ENCODE results near the gene FTL. TPM values are rescaled to one million over a fixed set of nuclear protein-coding genes. Genes with fewer than 3 reads are reported as not detected.

Gene FTL
- total RNA-seq, 2 experiments from 2014 or later, result 467 to 602 TPM

DNA sequence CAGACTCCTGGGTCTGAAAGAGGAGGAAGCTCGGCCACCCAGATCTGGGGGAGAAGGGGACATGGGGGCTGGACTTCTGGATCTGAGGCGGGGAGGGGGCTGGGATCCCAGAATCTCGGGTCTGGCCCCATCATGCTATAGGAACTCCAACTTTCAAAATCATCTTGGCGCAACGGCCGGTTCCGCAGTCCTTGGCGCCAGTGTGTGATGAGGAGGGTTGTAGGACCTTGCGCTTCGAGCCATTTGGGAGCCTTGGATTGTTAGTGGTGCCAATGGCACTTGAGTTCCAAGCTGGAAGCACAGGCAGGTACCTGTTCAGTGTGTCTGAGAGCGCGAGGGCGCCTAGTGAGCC lies 28.9 kb downstream of the FTL start:
- intact Hi-C loops (cut with micrococcal nuclease; ENCODE audit: unreplicated experiment), result no loop called here
- TF ChIP-seq, protein P1, sequence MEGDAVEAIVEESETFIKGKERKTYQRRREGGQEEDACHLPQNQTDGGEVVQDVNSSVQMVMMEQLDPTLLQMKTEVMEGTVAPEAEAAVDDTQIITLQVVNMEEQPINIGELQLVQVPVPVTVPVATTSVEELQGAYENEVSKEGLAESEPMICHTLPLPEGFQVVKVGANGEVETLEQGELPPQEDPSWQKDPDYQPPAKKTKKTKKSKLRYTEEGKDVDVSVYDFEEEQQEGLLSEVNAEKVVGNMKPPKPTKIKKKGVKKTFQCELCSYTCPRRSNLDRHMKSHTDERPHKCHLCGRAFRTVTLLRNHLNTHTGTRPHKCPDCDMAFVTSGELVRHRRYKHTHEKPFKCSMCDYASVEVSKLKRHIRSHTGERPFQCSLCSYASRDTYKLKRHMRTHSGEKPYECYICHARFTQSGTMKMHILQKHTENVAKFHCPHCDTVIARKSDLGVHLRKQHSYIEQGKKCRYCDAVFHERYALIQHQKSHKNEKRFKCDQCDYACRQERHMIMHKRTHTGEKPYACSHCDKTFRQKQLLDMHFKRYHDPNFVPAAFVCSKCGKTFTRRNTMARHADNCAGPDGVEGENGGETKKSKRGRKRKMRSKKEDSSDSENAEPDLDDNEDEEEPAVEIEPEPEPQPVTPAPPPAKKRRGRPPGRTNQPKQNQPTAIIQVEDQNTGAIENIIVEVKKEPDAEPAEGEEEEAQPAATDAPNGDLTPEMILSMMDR (conservative IDR thresholded peaks at IDR 0.05; ENCODE audit: low read length), result no peak
- no peak for TF ChIP-seq EZH2phosphoT487 (IDR thresholded peaks at IDR 0.05; ENCODE audit: borderline replicate concordance, low read depth, low read length)
- peak overlapping the region; percentile 78 for H3K4me2 ChIP-seq (ENCODE audit: low read length)
- DNase-seq (ENCODE audit: low spot score), result no peak
- peak overlapping the region; percentile 97 for H3K4me3 ChIP-seq (ENCODE audit: low read depth, low read length, poor library complexity, severe bottlenecking)
- H4K20me1 ChIP-seq (ENCODE audit: insufficient read depth, low read length), result peaks cover 4% of the 10 kb centered on the region; the same call in 1 of the 2 replicates
- no peaks in the 10 kb centered on the region for H3K9me2 ChIP-seq (ENCODE audit: insufficient read depth, low read length)
- BruUV-seq (replicated peaks), result TSS peak; percentile 80
- H2AFZ ChIP-seq (ENCODE audit: low read length), result peak overlapping the region; percentile 56; the same call in 1 of the 2 replicates
- POLR2A ChIA-PET, result interaction anchor here (1.0 to 1.5 kb wide), 6 partner anchors 11 to 183 kb away, joined by 3 to 7 read pairs (median 4); partner anchors contain the start of genes BAX and BCAT2
- peaks cover 32% of the 10 kb centered on the region for H3K36me3 ChIP-seq (ENCODE audit: insufficient read depth, low read length)
- peaks cover 21% of the 10 kb centered on the region for H3K4me1 ChIP-seq (ENCODE audit: insufficient read depth, low read length, poor library complexity, severe bottlenecking)
- no peaks in the 10 kb centered on the region for H3K9me3 ChIP-seq (ENCODE audit: low read length)
- peaks cover 61% of the 10 kb centered on the region for H3K79me2 ChIP-seq (ENCODE audit: insufficient read depth, low read depth, low read length)
- peak overlapping the region; percentile 77 for H3K27ac ChIP-seq (ENCODE audit: low read depth, low read length, poor library complexity, severe bottlenecking)
- CTCF ChIA-PET (ENCODE audit: unreplicated experiment), result interaction anchor here (0.6 to 1.3 kb wide), 3 partner anchors 26 to 178 kb away, joined by 3 to 4 read pairs (median 4); no protein-coding TSS in a partner anchor

DNA sequence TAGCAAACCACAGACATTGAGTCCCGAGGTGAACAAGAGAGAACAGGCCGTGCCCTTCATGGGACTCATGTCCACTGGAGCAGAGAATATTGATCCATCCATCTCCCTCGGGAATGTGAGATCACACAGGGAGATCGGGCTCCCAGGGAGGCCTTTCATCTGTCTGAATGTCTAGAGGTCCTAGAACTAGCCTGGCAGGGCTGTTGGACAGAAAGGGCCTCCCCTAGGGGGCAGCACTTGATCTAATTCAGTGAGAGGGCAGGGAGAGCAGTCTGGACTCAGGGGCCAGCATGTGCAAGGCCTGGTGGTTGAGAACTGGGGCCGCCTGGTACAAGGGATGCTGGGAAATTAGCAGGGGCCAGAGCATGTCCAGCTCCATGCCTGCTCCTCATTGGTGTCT lies 32.9 kb downstream of the FTL start:
- intact Hi-C loops (cut with micrococcal nuclease; ENCODE audit: unreplicated experiment), result no loop called here
- CTCF ChIA-PET (ENCODE audit: unreplicated experiment), result no interaction called here
- Histone ChIP-seq H3K79me2 (ENCODE audit: insufficient read depth, low read depth, low read length) (peaks cover 47% of the 10 kb centered on the region), H4K20me1 (ENCODE audit: insufficient read depth, low read length) (peaks cover 4% of the 10 kb centered on the region; the same call in 1 of the 2 replicates), H3K36me3 (ENCODE audit: insufficient read depth, low read length) (peaks cover 66% of the 10 kb centered on the region), H3K4me2 (ENCODE audit: low read length) (no peak overlapping the region), H3K27ac (ENCODE audit: low read depth, low read length, poor library complexity, severe bottlenecking) (no peak overlapping the region), H3K9me3 (ENCODE audit: low read length) (no peaks in the 10 kb centered on the region), H3K9me2 (ENCODE audit: insufficient read depth, low read length) (no peaks in the 10 kb centered on the region), H3K4me1 (ENCODE audit: insufficient read depth, low read length, poor library complexity, severe bottlenecking) (peaks cover 15% of the 10 kb centered on the region), H3K4me3 (ENCODE audit: low read depth, low read length, poor library complexity, severe bottlenecking) (no peak overlapping the region), H2AFZ (ENCODE audit: low read length) (no peak overlapping the region)
- peak; percentile 50 for DNase-seq (ENCODE audit: low spot score)
- BruUV-seq (replicated peaks), result no TSS peak
- POLR2A ChIA-PET, result interaction anchor here (0.6 to 0.8 kb wide), 3 partner anchors 11 to 334 kb away, joined by 3 to 5 read pairs (median 3); no protein-coding TSS in a partner anchor
- TF ChIP-seq EZH2phosphoT487 (IDR thresholded peaks at IDR 0.05; ENCODE audit: borderline replicate concordance, low read depth, low read length), result no peak
- TF ChIP-seq, protein P1 (conservative IDR thresholded peaks at IDR 0.05; ENCODE audit: low read length), result peak; percentile 78

DNA sequence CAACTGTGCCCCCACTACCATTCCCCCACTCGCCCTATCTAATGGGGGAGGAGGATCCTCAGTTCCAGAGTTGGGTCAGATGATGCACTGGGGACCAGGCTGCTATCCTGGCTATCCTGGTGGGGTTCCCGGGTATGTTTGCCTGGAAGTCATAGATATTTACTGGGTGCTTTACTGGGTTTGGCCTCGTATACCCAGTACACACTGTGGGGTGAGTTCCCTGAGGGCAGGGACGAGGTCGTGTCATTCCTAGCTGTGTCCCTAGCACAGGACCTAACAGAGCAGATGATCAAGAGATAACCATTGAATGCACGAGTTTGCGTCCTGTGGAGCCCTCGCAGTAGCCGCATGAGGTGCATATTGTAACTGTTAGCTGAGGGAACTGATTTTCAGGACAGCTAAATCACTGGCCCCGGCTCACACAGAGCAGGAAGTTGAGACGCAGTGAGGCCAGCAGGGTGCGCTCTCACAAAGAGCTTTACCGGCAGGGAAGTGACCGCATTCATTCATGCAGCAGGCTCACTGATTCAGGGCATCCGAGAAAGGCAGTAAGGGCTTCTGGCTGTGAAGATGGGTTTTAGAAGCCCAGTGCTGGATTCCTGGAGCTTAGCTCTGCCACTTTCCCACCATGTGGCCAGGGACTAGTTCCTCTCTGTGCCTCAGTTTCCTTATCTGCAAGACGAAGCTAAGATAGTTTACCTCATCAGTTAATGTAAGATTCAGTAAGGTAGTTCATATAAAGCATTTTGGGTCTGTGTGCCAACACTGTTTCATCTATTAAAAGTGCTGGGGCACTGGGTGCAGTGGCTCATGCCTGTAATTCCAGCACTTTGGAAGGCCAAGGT lies 34.6 kb downstream of the FTL start:
- no peak overlapping the region for H2AFZ ChIP-seq (ENCODE audit: low read length)
- H3K4me1 ChIP-seq (ENCODE audit: insufficient read depth, low read length, poor library complexity, severe bottlenecking), result peaks cover 12% of the 10 kb centered on the region
- peaks cover 4% of the 10 kb centered on the region; the same call in 1 of the 2 replicates for H4K20me1 ChIP-seq (ENCODE audit: insufficient read depth, low read length)
- no peaks in the 10 kb centered on the region for H3K9me2 ChIP-seq (ENCODE audit: insufficient read depth, low read length)
- H3K4me2 ChIP-seq (ENCODE audit: low read length), result no peak overlapping the region
- BruUV-seq (replicated peaks), result no TSS peak
- peaks cover 37% of the 10 kb centered on the region for H3K79me2 ChIP-seq (ENCODE audit: insufficient read depth, low read depth, low read length)
- DNase-seq (ENCODE audit: low spot score), result peak; percentile 78
- intact Hi-C loops (cut with micrococcal nuclease; ENCODE audit: unreplicated experiment), result no loop called here
- CTCF ChIA-PET (ENCODE audit: unreplicated experiment), result no interaction called here
- TF ChIP-seq, protein P1 (conservative IDR thresholded peaks at IDR 0.05; ENCODE audit: low read length), result peak; percentile 86
- no peak for TF ChIP-seq EZH2phosphoT487 (IDR thresholded peaks at IDR 0.05; ENCODE audit: borderline replicate concordance, low read depth, low read length)
- H3K9me3 ChIP-seq (ENCODE audit: low read length), result no peaks in the 10 kb centered on the region
- H3K36me3 ChIP-seq (ENCODE audit: insufficient read depth, low read length), result peaks cover 83% of the 10 kb centered on the region
- no peak overlapping the region for H3K4me3 ChIP-seq (ENCODE audit: low read depth, low read length, poor library complexity, severe bottlenecking)
- POLR2A ChIA-PET, result no interaction called here
- H3K27ac ChIP-seq (ENCODE audit: low read depth, low read length, poor library complexity, severe bottlenecking), result no peak overlapping the region
